Superior temporal gyrus (tissue), 1 donor: ENCODE results near the gene RARA.

Source experiments
- DNase-seq: peaks from one replicate; pipeline ENCODE4 v3.0.0-alpha.2; 2016; ENCODE audit errors: extremely low spot score

The RARA gene

DNA sequence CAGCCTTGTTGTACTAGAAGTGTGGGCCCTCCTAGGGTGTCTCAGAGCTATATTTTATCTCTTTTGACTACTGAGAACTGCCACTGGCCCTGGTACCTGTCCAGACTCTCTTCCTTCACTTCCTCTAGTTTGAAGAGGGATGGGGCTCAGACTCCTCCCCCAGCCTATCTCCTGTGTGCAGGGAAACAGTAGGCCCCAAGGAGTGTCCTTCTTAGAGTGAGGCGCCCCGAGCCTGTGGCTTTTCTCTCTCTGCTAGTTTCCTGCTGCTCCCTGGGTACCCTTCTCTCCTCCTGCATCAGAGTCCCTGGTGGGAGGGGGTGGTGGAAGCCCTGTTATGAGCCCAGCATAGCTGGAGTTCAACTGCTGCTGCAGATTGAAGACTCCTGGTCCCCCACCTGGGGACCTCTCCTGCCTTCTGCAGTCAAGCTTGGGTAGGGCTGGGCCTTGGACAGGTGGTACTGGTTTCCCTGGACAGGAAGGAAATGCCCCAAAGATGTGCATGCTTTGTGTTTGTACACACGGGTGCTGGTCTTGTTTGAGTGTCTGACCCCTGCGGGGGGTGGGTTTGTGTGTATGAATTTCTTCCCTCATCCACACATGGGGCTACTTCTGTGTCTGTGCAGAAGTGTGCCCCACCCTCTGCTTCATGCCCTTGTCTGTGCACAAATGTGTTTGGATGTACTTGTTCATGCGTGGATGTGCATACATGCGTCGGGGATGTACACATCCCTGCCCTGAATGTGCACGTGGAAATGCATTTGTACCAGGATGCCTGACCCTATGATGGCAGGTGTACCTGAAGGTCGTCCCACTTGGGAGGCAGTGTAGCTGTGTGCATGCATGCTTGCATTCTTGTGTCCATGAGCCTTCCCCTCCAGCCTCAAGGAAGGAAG, 6.9 kb downstream of the RARA start:
- no peak for DNase-seq

DNA sequence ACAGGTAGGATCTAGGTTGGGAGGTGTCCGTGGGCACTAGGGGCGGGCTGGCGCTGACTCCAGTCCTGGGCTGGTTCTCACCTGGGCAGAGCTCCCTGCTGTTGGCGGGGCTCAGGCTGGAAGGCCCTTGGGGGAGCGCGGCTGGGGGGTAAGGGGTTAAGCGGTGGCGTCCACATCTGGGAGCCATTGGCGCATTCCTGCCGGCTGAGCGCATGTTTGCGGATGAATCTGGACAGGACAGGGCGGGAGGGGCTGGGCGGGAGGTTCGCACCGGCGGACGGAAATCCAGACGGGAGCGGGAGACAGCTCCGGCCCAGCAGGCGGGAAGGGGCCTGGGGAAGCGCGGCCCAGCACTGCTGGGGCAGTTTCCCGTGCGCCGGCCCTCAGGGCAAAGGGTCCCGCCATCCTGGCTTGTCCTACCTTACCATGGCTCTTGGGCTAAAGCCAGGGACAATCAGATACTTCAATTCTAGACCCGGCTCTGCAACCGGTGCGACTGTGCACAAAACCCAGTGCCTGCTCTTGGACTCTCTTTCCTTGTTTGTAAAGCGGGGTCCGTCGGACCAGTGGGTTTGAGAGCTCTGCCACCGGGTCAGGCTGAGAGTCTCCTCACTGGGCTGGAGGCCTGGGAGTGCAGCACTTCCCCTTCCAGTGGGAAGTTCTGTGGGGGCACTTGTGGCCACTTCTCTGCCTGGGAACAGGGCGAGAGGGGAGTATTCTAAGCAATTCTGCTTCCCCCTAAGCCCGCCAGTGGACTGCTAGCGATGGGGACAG, 7.8 kb downstream of the RARA start:
- no peak for DNase-seq

DNA sequence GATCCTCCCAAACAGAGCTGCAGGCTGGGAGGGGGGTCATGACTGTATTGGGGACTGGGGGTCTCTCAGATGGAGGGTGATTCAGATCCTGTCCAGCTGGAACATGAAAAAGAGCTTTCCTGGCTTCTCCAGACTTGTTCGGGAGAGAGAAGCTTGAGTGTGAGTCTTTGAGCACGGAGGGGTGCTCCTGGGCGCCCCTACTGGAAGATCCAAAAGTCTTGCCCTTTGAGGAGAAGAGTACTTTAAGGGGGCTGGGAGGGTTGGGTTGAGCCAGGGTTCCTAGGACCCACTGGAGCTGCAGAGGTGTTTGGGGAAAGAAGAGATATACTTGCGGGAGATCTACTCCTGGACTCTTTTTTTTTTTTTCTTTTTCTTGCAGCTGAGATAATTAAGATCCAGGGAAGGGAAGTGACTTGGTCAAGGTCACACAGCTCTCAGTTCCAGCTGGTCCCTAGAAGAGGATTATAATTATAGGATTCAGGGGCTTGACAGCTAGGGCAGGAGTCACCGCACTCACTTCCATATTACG, 8.4 kb downstream of the RARA start:
- DNase-seq = peak; percentile 27

DNA sequence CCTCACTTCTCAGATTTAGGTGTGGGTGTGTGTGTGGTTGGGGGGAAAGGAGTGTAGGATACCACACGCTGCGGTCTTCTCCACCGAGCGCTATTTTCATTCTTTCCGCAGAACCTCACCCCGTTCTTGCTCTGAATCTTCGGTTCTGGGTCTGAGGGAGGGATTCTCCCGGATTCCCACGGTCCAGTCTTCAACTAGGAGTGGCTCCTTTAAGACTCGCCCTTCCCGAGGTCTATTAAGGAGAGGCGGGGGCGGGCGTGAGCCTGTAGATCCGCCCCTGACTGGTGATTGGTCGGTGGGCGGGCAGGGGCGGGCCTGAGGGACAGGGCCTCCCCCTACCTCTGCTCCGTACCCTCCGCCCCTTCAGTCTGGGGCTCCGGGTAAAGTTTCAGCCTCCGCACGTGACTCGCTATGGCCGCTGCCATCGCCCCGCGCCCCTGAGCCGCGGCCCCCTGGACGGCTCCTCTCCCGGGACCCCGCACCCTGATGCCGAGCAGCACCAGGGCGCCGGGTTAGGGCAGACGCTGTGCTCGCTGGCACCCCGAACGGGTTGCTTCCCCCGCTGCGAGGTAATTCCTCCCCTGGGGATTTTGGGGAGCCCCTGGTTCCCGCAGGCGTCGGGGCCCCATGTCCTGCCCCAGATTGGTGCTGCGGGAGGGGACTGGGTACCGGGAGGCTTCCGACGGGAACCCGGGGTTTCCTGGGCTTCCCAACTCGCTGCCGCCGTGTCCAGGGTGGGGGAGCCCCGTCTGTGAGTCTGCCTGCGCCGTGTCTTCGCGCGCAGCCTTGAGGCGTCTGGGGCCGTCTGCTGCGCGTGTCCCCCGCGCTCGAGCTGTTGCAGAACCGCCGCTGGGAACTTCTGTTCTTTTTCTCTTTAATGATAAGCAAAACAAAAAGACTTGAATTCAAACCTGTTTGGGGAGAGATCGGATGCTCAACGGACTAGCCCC, 9.2 kb downstream of the RARA start:
- peak; percentile 88 for DNase-seq

DNA sequence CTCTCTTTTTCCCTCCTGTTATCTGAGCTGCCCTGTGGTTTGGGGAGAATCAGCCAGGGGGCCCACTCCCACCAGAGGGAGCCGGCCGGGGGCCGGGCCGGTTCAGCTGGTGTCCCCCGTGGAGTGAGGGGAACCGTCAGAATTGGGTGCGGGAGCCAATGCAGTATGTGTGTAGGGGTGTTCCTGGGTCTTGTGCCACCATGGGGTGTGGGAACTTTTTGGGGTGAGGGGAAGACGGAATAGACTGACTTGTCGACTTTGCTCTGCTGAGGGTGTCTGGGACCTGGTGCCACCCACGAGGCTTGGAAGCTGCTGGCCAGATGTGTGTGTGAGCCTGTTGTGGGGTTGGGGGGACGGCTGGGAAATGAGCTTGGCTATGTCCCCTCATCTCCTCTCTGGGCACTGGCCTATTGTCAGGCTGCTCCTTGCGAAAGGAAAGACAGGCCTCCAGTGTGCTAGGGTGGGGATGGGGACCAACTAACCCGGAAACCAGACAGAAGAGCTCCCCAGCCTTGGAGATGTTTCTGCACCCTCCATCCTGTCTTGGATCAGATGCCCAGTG, 9.9 kb downstream of the RARA start:
- DNase-seq = no peak

DNA sequence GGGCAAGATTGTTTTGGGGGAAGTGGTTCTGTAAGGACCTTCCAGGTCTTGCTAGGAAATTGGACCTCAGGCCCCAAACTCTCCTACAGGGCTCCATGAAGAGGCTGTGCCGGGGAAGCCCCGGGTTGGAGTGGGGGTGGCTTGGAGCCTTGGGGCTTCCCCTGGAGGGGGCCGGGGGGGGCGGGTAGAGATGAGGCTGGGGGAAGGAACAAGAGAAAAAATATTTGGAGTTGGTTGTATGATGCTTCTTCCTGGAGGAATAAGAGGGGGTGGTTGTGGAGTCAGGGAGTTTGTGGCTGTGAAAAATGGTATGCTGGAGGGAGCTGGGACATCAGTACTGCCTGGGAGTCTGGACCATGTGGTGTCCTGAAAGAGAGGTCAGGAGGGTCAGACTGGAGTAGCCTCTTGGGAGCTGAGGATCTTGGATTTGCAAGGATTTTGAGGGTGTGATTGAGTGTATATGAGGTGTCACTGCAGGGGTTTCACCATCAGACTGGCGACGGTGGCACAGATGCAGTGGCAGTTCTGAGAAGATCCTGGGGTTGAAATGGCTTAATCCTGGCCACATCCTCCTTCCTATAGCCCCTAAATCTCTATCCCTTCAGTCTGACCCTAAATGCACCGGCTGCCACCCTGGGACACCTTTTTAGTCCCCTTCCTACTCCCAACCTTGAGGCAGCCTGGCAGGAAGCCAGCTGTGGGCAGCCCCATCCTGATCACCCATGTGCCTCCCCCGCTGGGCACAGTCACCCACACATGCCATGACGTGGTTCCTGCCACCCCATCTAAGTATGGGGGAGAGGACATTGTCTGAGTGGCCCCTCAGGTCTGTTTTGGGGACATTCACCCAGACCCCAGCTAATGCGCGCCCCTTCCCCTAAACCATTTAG, 10.9 kb downstream of the RARA start:
- DNase-seq = no peak

DNA sequence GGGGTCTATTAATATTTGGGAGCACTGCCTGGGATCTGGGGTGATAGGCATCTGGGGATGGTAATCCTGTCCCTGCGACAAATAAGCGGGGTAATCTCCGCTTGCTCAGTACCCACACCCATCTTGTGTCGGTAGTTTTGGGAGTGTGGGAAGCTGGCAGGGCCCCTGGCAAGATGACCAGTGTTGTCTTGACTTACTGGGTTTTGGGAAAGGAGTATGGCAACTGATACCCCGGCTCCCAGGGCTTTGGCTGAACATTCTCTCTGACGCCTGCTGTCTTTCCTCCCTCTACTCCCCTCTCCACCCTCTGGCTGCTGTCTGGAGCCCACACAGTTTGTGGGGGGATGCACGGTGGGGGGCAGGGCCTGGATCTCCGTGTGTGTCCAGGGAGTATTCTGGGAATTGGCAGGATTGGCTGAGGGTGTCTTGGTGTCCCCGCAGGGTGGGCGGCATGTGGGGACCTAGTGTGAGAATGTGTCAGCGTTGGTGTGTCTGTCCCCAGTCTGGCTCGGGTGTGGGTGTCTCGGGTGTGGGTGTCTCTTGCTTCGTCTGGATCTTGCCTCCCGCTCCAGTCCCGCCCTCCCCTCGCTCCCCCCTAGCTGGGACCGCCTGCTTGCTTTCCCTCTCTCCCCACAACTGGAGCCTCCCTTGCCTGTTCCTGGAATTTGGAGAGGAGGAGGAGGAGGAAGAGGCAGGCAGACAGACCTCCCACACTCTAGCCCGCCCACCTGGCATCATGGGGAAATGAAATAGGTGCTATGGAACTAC, 12.0 kb downstream of the RARA start:
- no peak for DNase-seq

DNA sequence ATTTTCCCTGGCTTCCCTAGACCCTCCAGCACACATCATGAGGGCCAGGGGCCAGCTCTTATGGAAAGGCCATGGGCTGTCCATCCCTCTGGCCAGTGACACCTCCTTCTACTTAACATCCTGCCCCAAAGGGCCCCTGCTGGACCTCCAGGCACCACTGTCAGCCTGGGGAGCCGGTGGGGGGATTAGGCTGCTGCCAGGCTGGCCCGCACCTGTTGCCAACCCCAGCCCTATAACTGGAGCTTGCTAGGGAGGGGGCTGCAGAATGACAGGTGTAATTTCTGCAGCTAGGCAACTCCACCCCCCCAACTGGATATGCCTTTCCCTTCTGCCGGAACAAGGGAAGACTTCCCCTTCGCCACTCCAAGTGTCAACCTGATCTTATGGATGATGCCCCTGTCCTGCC, 12.5 kb downstream of the RARA start:
- DNase-seq = no peak

DNA sequence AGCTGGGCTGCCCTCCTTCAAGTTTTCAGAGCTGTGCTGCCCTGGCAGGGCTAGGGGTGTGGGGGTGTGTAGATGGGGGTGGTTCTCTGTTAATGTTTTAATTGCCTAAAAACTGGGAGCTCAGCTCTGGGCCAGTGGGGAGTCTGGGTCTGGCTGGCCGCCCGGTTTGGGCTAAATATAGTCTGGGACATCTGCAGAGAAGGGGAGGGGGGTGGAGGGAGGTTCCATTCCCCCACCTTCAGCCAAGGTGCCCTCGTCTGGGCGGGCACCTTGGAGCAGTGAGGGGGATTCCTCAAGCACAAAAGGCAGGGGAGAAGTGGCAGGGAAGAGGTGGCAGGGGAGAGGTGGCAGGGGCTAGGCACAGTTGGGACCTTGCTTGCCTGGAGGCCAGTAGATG, 13.0 kb downstream of the RARA start:
- DNase-seq = no peak

DNA sequence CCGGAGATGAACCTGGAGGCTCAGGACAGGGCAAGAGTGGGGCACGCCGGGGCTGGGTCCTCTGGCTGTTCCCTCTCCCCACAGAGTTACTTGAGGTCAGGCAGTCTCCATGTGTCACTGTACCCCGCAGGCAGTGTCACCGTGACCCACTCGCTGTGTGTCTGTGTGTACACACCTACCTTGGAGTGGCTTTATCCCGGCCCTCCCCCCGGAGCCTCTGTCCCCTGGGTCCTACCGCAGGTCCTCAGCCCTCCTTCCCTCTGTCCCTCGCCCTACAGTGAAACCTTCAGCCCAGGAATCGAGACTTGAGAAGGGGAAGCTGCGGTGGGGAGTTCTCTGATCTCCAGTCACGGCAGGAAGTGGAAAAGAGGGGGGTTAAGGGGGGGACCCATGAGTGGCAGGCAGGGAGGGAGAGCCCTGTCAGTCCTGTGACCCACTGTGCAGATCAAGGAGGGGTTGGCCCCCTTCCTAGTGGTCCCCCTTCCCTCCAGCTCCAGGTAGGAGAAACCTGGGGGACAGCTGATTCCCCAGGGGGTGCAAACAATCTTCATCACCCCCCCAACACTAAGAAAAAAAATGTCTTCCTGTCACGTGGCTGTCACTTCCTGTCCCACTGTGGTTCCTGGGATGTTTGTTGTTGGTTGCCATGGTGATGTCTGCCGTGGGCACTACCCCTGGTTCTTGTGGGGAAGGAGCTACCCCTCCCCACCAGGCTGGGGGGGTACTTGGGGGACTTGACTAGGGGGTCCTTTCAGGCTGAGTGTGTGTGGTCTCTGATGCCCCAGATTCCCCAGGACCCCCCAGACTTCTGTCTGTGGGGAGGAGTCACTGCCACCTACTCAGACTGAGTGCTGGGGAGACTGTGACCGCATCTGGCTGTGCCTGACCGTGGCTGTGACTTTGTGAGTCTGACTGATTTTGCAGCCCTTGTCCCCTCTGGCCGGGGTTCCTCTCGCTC, 13.7 kb downstream of the RARA start:
- no peak for DNase-seq

DNA sequence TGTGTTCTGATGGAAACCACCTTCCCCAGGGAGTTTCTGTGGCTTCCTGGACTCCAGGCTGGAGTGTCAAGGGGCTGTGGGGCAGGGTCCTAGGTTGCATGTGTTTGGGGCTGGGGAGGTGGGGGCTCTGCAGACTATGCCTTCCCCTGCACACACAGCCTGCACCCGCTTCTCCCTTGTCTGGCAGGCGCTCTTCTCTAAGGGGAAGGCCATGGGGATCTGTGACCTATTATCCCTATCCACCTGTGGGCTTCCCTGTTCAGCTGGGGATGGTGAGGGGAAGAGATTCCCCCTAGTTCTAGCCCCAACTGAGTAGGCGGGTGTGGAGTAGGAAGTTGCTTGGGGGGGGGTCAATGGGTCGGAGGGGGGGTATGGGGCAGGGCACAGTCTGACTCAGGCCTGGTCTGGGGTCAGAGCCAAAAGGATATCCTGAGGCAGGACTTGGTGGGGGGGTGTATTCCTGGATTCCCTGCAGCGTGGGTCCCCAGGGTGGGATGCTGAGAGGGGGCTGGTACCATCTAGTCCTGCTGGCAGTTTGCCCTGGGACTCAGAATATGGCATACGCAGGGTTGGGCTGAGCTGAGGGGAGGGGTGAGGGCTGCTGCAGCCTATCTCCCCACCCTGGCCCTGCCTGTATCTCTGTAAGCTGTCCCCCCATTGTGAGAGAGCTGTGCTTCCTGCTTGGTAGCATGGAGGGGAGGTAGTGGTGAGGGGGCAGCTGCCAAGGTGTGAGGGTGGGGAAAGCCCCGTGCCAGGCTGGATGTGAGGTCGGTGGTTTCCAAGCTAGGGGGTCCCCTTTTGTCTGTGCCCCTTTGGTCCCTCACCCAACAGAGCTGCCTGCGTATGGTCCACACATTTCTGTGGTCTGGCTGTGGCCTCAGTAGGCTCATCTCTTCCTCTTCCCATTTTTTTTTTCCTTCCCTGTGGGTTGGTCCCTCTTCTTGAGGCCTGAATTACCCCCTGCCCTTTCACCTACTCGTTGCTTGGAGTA, 14.7 kb downstream of the RARA start:
- DNase-seq = no peak

DNA sequence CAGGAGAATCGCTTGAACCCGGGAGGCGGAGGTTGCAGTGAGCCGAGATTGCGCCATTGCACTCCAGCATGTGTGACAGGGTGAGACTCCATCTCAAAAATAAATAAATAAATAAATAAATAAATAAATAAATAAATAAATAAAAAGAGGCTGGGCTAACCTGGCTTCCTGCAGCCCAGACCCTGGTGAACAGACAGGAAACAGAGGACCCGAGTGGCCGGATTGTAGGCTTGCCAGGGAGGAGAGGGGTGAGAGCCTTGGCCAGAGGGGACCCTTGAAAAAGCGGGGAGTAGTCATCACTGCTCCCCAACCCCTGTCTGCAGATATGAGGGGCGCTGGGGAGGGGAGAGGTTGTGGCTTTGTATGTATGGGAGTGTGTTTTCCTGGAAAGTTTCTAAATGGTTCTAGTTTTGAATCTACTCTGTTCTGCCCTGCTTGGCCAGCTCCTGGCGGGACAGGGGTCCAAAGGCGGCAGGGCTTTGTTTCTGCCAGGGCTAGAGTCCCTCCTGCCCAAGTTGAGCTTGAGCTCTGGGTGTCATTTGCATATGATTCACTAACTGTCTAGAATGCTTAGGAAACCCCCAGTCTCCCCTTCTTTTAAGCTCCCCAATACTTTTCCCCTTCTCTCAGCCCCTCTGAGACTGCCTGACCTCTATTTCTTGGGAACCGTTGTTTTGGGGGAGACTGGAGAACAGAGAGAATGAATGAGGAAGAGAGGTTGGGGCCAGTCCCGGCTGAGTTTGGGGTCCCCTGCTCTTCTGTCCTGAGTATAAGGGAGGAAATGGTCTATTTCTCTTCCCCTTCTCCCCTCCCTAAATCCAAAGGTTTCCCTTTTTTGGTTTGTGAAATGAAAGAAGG, 16.4 kb downstream of the RARA start:
- DNase-seq = no peak

DNA sequence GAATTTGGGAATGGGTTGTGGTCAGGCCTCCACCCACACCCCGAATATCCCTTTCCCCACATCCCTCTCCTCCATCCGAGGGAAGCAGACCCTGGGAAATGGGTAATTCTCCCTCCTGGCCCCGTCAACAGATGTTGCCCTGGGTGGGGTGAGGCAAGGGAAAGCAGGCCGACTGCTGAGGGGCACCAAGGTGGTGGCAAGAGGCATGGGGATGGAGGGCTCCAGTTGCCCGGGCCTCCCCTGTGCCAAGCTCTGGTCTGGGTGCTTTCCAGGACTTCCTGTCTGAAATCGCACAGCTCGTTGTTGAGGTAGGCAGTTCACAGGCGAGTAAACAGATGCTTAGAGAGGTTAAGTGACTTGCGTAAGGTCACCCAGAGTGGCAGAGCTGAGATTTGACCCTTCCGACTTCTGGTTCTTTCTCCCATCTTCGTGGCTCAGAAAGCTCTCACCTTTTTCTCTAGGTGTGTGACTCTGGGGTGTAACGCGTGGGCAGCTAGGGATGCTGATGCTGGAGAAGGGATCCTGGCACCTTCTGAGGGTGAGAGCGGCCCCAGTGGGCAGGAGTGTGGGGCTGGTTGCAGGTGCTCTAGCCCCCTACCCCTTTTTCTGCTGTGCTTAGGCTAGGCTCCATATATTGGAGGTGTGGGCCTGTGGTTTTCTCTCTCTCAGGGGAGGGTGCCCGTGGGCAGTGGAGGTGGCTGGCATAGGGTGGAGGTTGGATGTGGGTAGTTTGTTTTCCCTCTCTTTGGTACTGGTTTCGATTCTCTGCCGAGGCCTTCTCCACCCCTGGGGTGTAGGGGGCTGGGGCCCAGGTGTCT, 17.2 kb downstream of the RARA start:
- DNase-seq = no peak

DNA sequence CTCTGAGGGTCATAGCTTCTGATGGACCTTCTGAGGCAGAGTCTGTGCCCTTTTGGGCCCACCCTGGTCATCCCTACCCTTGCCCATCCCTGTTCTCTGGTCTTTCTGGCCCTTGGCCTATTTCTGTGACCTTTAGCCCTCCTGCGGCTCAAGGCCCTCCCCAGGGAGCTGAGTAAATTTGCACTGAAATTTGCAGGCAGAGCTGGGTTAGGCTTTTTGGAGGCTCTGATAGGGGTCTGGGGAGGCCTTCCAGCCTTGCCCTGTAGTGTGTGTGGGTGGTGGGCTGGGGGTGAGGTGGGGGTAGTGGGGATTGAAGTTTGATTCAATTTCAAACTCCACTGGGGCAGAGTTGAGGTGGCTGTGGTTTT, 17.8 kb downstream of the RARA start:
- no peak for DNase-seq

DNA sequence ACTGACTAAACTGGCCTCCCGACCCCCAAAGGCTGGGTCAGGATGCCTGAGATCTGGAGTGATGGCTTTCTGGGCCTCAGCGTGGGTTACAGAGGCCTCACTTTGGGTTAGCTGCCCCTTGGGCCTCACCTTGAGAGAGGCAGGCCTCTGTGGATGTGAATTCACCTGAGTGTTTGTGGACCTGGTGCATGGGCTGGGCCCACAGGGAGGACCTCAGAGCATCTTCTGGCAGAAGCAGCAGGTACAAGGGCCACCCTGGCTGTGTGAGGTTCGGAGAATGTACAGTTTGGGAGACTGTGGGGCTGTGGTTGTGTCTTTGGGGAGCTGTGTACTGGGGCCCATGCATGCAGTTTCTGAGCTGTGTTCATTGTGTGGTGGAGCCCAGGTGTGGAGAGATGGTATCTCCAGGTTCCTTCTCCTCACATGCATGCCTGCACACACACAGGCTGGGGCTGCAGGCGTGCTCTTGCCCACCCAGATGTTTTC, 18.3 kb downstream of the RARA start:
- no peak for DNase-seq
